B cell (primary cell): ENCODE results near the gene CLASP2. TPM values are rescaled to one million over a fixed set of nuclear protein-coding genes. Genes with fewer than 3 reads are reported as not detected.

Experiments used
- ATAC-seq: fragments of 200-7000 bp; cut with Tn5 transposase; one replicate; pipeline ENCODE4 v1.10.0; 2021; ENCODE audit warnings: low read depth, mild to moderate bottlenecking, moderate number of reproducible peaks, moderate library complexity
- CTCF ChIA-PET: fragments of 350-600 bp; sonication (Branson Sonifier 250); formaldehyde crosslinking; loops from one replicate; lab custom pipeline; 2021; ENCODE audit warnings: antibody characterized with exemption, inconsistent platforms; lab: Charles Lee
- POLR2A ChIA-PET: fragments of 350-600 bp; sonication (Branson Sonifier 250); formaldehyde crosslinking; loops from one replicate; lab custom pipeline; 2021; ENCODE audit warnings: antibody characterized with exemption; lab: Charles Lee
- DNase-seq: peaks from one replicate; pipeline ENCODE4 v3.0.0; 2013
- H2AFZ ChIP-seq: 2 replicates; pipeline ENCODE4 v1.6.1; 2012; ENCODE audit warnings: mild to moderate bottlenecking, low read depth, low read length; ENCODE audit not compliant: insufficient read depth, poor library complexity, severe bottlenecking
- H3K27ac ChIP-seq, 2 donors: 1 replicate in 1 of 2; 2 replicates in 1 of 2; pipeline ENCODE4 v1.5.1; 2012 to 2013; ENCODE audit warnings: low read length in 2 of 2, mild to moderate bottlenecking in 2 of 2, moderate library complexity in 1 of 2
- H3K27me3 ChIP-seq, 4 experiments: fragments of 200-600 bp in 1 of 4; sonication (generic) in 1 of 4; replicated peaks in 1 of 4; 1 replicate in 2 of 4; 2 replicates in 2 of 4; pipeline versions ENCODE4 v1.6.1 to v1.7.0; 2013 to 2016; ENCODE audit warnings: low read length in 3 of 4, mild to moderate bottlenecking in 2 of 4, mixed read lengths in 1 of 4, moderate library complexity in 1 of 4; ENCODE audit not compliant: insufficient read depth in 4 of 4, control insufficient read depth in 3 of 4; ENCODE audit errors: control extremely low read depth in 1 of 4
- H3K36me3 ChIP-seq, 2 experiments: replicated peaks in 1 of 2; 1 replicate in 1 of 2; 2 replicates in 1 of 2; pipeline versions ENCODE4 v1.6.1 to v1.7.1; 2013; ENCODE audit warnings: low read length in 1 of 2; ENCODE audit not compliant: insufficient read depth in 2 of 2, control insufficient read depth in 1 of 2; ENCODE audit errors: control extremely low read depth in 1 of 2, extremely low read depth in 1 of 2
- H3K4me1 ChIP-seq, 2 donors: fragments of 200-600 bp in 1 of 2; sonication (generic) in 1 of 2; 1 replicate in 1 of 2; 2 replicates in 1 of 2; pipeline versions ENCODE4 v1.5.1 to v1.6.1; 2013 to 2017; ENCODE audit warnings: low read length in 2 of 2; ENCODE audit not compliant: control insufficient read depth in 2 of 2, insufficient read depth in 2 of 2
- H3K4me2 ChIP-seq: replicated peaks from 2 replicates; pipeline ENCODE3; 2012; ENCODE audit warnings: mild to moderate bottlenecking, low read depth, low read length; ENCODE audit not compliant: poor library complexity, severe bottlenecking
- H3K4me3 ChIP-seq, 5 experiments: fragments of 200-600 bp in 1 of 5; sonication (generic) in 1 of 5; 1 replicate in 3 of 5; 2 replicates in 2 of 5; pipeline versions ENCODE4 v1.5.1 to v1.7.0; 2011 to 2016; ENCODE audit warnings: low read length in 4 of 5, mild to moderate bottlenecking in 4 of 5, low read depth in 2 of 5, control low read depth in 1 of 5, moderate library complexity in 1 of 5; ENCODE audit not compliant: insufficient read depth in 1 of 5; ENCODE audit errors: control extremely low read depth in 1 of 5, extremely low read depth in 1 of 5
- H3K79me2 ChIP-seq: fragments of 200-600 bp; sonication (generic); one replicate; pipeline ENCODE4 v1.6.0; 2016; ENCODE audit warnings: low read length; ENCODE audit not compliant: control insufficient read depth, insufficient read depth
- H3K9ac ChIP-seq: fragments of 200-600 bp; sonication (generic); 2 replicates; pipeline ENCODE4 v1.6.1; 2017; ENCODE audit warnings: mild to moderate bottlenecking, low read length, moderate library complexity
- H3K9me3 ChIP-seq, 3 donors: one replicate each; pipeline versions ENCODE4 v1.6.1 to v1.7.1; 2013; ENCODE audit warnings: low read length in 2 of 3; ENCODE audit not compliant: control insufficient read depth in 2 of 3, insufficient read depth in 1 of 3; ENCODE audit errors: control extremely low read depth in 1 of 3
- H4K20me1 ChIP-seq: 2 replicates; pipeline ENCODE4 v1.6.0; 2012; ENCODE audit warnings: mild to moderate bottlenecking, low read length; ENCODE audit not compliant: insufficient read depth, control insufficient read depth, poor library complexity, severe bottlenecking
- H3K27ac Mint-ChIP-seq: one replicate; pipeline ENCODE4 v1.8.0; 2021; ENCODE audit warnings: mixed read lengths
- H3K27me3 Mint-ChIP-seq: one replicate; pipeline ENCODE4 v1.8.0; 2021; ENCODE audit warnings: mixed read lengths
- H3K4me1 Mint-ChIP-seq: one replicate; pipeline ENCODE4 v1.8.0; 2021; ENCODE audit warnings: mixed read lengths
- H3K4me3 Mint-ChIP-seq: one replicate; pipeline ENCODE4 v1.8.0; 2021; ENCODE audit warnings: mixed read lengths
- H3K9me3 Mint-ChIP-seq: one replicate; pipeline ENCODE4 v1.8.0; 2022; ENCODE audit warnings: mixed read lengths; ENCODE audit not compliant: insufficient read depth
- CTCF ChIP-seq: fragments of 200-600 bp; IDR thresholded peaks from one replicate; pipeline ENCODE4 v1.8.0; 2022; ENCODE audit warnings: antibody characterized with exemption, mild to moderate bottlenecking
- EZH2 ChIP-seq: IDR thresholded peaks from 2 replicates; pipeline ENCODE4 v1.6.1; 2012; ENCODE audit warnings: borderline replicate concordance, low read depth, mild to moderate bottlenecking, moderate library complexity, low read length; ENCODE audit not compliant: insufficient read depth, poor library complexity, severe bottlenecking
- WGBS: methylation state at CpG from one replicate; pipeline ENCODE4 v1.1.5; 2013; ENCODE audit warnings: missing lambda C conversion rate; ENCODE audit not compliant: insufficient coverage; 5-methylcytosine and 5-hydroxymethylcytosine counted together
- intact Hi-C: fragments of 100-400 bp; cut with micrococcal nuclease; formaldehyde crosslinking; loops from one replicate; pipeline ENCODE4 v1.10.0; 2022
- polyA plus RNA-seq: library from polyadenylated mRNA; depleted of rRNA; stranded (reverse); fragments of >200 nt; gene quantifications from 2 replicates; pipeline ENCODE4 v1.2.3, GENCODE V29; 2012
- total RNA-seq, 2 donors: library from RNA; stranded (reverse); fragments of 120-200 nt in 1 of 2; gene quantifications; 1 replicate in 1 of 2; 2 replicates in 1 of 2; pipeline versions ENCODE4 v1.2.3 to v1.2.4, GENCODE V29; 2013 to 2022

Gene CLASP2
- total and polyA plus RNA-seq, 2 donors (not counting 1 experiment from before 2014, with no cell fraction given): 10.7 to 109 TPM

GRCh38 chr3:33706056-33706455 is 12.0 kb downstream of the CLASP2 start:
- Histone ChIP-seq H3K4me3 (no peak overlapping the region), H3K4me2 (no peak overlapping the region), H4K20me1 (peaks cover 53% of the 10 kb centered on the region), H3K79me2 (peaks cover 96% of the 10 kb centered on the region), H3K9ac (no peak overlapping the region), H2AFZ (no peak overlapping the region), H3K4me1 (no peaks in the 10 kb centered on the region), H3K9me3 (peaks cover 7 to 13% (median 8%) of the 10 kb centered on the region in 3 donors), H3K27ac (no peak overlapping the region), H3K36me3 (peaks cover 0 to 3% of the 10 kb centered on the region in 2 experiments), H3K27me3 (no peaks in the 10 kb centered on the region)
- Mint-ChIP-seq H3K4me1 (peaks cover 21% of the 10 kb centered on the region), H3K27ac (no peak overlapping the region), H3K9me3 (peaks cover 22% of the 10 kb centered on the region), H3K27me3 (no peaks in the 10 kb centered on the region), H3K4me3 (no peak overlapping the region)
- DNase-seq: no peak
- no peak for TF ChIP-seq CTCF
- TF ChIP-seq EZH2: no peak
- POLR2A ChIA-PET: no interaction called here
- CTCF ChIA-PET: interaction anchor here (1.3 kb wide), 1 partner anchor 81 kb away, joined by 5 read pairs; no protein-coding TSS in a partner anchor
- intact Hi-C loops: no loop called here
- WGBS: no CpG with 5 or more reads among the region's 6 CpGs
- no peak for ATAC-seq

- ATAC-seq: no peak
- CTCF ChIA-PET: interaction anchor here (0.5 to 1.3 kb wide), 2 partner anchors 82 to 927 kb away, joined by 4 to 5 read pairs; no protein-coding TSS in a partner anchor
- H3K9ac ChIP-seq: no peak overlapping the region
Measured at GRCh38 chr3:33704891-33705290, 13.2 kb downstream of the CLASP2 start.

More at GRCh38 chr3:33704891-33705290, 13.2 kb downstream of the CLASP2 start:
- Histone ChIP-seq H3K4me1 (no peaks in the 10 kb centered on the region), H3K9me3 (peaks cover 7 to 13% (median 8%) of the 10 kb centered on the region in 3 donors), H3K27ac (no peak overlapping the region), H3K4me3 (no peak overlapping the region), H3K36me3 (peaks cover 0 to 3% of the 10 kb centered on the region in 2 experiments), H3K79me2 (peaks cover 93% of the 10 kb centered on the region), H3K4me2 (no peak overlapping the region), H2AFZ (no peak overlapping the region), H4K20me1 (peaks cover 45% of the 10 kb centered on the region), H3K27me3 (no peaks in the 10 kb centered on the region)
- DNase-seq: no peak
- no peak for TF ChIP-seq CTCF
- no peak for TF ChIP-seq EZH2
- intact Hi-C loops: no loop called here
- H3K9me3 Mint-ChIP-seq: peaks cover 22% of the 10 kb centered on the region
- 83% methylated on average over 1 of the region's 3 CpGs for WGBS
- no peaks in the 10 kb centered on the region for H3K27me3 Mint-ChIP-seq
- H3K4me1 Mint-ChIP-seq: peaks cover 19% of the 10 kb centered on the region
- H3K4me3 Mint-ChIP-seq: no peak overlapping the region
- POLR2A ChIA-PET: no interaction called here
- no peak overlapping the region for H3K27ac Mint-ChIP-seq
